ENCODE measurements around the gene EPHB1.

DNA sequence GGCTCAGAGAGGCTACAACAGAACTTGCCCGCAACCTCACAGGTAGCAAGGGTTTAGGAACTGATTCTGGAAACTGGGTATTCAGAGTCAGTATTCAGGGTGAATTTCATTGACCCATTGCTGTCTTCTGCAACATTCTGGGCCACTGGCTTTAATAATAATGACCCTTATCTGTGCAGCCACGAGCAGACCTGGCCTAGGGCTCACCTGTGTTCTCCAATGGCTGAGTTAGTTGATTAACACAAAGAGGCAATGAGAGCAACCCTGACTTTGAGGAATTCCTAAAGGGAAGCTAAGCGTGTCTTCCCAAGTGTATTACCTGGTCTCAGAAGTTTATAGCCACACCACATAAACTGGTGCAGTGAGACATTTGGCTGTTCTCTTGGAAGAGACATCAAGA lies 289.9 kb downstream of the EPHB1 start:
- TF ChIP-seq, protein P1, sequence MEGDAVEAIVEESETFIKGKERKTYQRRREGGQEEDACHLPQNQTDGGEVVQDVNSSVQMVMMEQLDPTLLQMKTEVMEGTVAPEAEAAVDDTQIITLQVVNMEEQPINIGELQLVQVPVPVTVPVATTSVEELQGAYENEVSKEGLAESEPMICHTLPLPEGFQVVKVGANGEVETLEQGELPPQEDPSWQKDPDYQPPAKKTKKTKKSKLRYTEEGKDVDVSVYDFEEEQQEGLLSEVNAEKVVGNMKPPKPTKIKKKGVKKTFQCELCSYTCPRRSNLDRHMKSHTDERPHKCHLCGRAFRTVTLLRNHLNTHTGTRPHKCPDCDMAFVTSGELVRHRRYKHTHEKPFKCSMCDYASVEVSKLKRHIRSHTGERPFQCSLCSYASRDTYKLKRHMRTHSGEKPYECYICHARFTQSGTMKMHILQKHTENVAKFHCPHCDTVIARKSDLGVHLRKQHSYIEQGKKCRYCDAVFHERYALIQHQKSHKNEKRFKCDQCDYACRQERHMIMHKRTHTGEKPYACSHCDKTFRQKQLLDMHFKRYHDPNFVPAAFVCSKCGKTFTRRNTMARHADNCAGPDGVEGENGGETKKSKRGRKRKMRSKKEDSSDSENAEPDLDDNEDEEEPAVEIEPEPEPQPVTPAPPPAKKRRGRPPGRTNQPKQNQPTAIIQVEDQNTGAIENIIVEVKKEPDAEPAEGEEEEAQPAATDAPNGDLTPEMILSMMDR (conservative IDR thresholded peaks at IDR 0.05 in 1 of 2, IDR thresholded peaks at IDR 0.05 in 1 of 2; ENCODE audit: extremely low read depth in 1 of 2, insufficient read depth in 1 of 2, low read depth in 1 of 2, low read length in 2 of 2) = no peak
- TF ChIP-seq EZH2 (IDR thresholded peaks at IDR 0.05; ENCODE audit: borderline replicate concordance, low read length) = no peak

Data from mammary epithelial cell (primary cell).